Endodermal cell (in vitro differentiated cells): ENCODE data around the gene TMEM60. TPM values are rescaled to one million over a fixed set of nuclear protein-coding genes. Genes with fewer than 3 reads are reported as not detected.

ENCODE experiments used
- DNase-seq: peaks from one replicate; pipeline ENCODE4 v3.0.0-alpha.2; 2017
- H3K27ac ChIP-seq: 2 replicates; pipeline ENCODE4 v1.5.1; 2013; ENCODE audit warnings: mild to moderate bottlenecking, low read depth, low read length, moderate library complexity
- H3K27me3 ChIP-seq: 2 replicates; pipeline ENCODE4 v1.6.1; 2013; ENCODE audit warnings: mild to moderate bottlenecking, low read length, moderate library complexity; ENCODE audit not compliant: insufficient read depth, control insufficient read depth, poor library complexity, severe bottlenecking
- H3K36me3 ChIP-seq: 2 replicates; pipeline ENCODE4 v1.7.0; 2013; ENCODE audit warnings: mild to moderate bottlenecking, low read length, moderate library complexity; ENCODE audit not compliant: control insufficient read depth, insufficient read depth
- H3K4me1 ChIP-seq: one replicate; pipeline ENCODE4 v1.7.0; 2013; ENCODE audit warnings: low read length; ENCODE audit not compliant: control insufficient read depth, insufficient read depth
- H3K4me3 ChIP-seq: 2 replicates; pipeline ENCODE4 v1.5.1; 2013; ENCODE audit warnings: mild to moderate bottlenecking, low read length, moderate library complexity
- H3K9ac ChIP-seq: 2 replicates; pipeline ENCODE4 v1.6.1; 2013; ENCODE audit warnings: mild to moderate bottlenecking, low read length, moderate library complexity; ENCODE audit not compliant: poor library complexity, severe bottlenecking; ENCODE audit errors: extremely low read depth
- H3K9me3 ChIP-seq: 2 replicates; pipeline ENCODE4 v1.6.1; 2013; ENCODE audit warnings: mild to moderate bottlenecking, low read length, moderate library complexity; ENCODE audit not compliant: control insufficient read depth
- H3K27ac Mint-ChIP-seq: 2 replicates; pipeline ENCODE4 v1.8.0; 2020; ENCODE audit warnings: mixed read lengths
- H3K27me3 Mint-ChIP-seq: 2 replicates; pipeline ENCODE4 v1.8.0; 2021; ENCODE audit warnings: mild to moderate bottlenecking, mixed read lengths; ENCODE audit not compliant: insufficient read depth
- H3K36me3 Mint-ChIP-seq: 2 replicates; pipeline ENCODE4 v1.8.0; 2020; ENCODE audit warnings: low read depth, mixed read lengths
- H3K4me1 Mint-ChIP-seq: 2 replicates; pipeline ENCODE4 v1.8.0; 2020; ENCODE audit warnings: mixed read lengths
- H3K4me3 Mint-ChIP-seq: 2 replicates; pipeline ENCODE4 v1.8.0; 2020; ENCODE audit warnings: mild to moderate bottlenecking, moderate library complexity, mixed read lengths
- H3K9me3 Mint-ChIP-seq: 2 replicates; pipeline ENCODE4 v1.8.0; 2020; ENCODE audit warnings: mild to moderate bottlenecking, mixed read lengths
- CTCF ChIP-seq: fragments of 200-600 bp; sonication (generic); conservative IDR thresholded peaks from 2 replicates; pipeline ENCODE4 v1.5.0; 2021; ENCODE audit warnings: antibody characterized with exemption, mild to moderate bottlenecking
- WGBS, 2 experiments: methylation state at CpG; one replicate each; pipeline versions ENCODE4 v1.1.5 to v1.1.7; 2013; ENCODE audit warnings: missing lambda C conversion rate in 2 of 2, mixed read lengths in 1 of 2; ENCODE audit not compliant: insufficient coverage in 1 of 2, insufficient read length in 1 of 2; 5-methylcytosine and 5-hydroxymethylcytosine counted together
- total RNA-seq, 2 donors: library from RNA; stranded (reverse); fragmentation: NEBNext Ultra II Directional in 1 of 2; extraction: Animal tissue kit (Norgen Biotek cat#: 25700) in 1 of 2; gene quantifications; 2 replicates in 1 of 2; 3 replicates in 1 of 2; pipeline ENCODE4 v1.2.1, GENCODE V29; 2021

Gene TMEM60
- total RNA-seq, 2 donors from 2014 or later = 20.0 to 32.2 TPM

- H3K9me3 ChIP-seq = peaks cover 16% of the 10 kb centered on the region
- Mint-ChIP-seq H3K4me3 (no peak overlapping the region), H3K27ac (no peak overlapping the region)
Observed at GRCh38 chr7:77811516-77812289, 13.5 kb upstream of the TMEM60 start.

GRCh38 chr7:77808517-77808916 is 10.3 kb upstream of the TMEM60 start:
- WGBS, 2 experiments = 91% methylated on average over 1 of the region's 1 CpG; no CpG with 5 or more reads in 1 of the 2 experiments
- Mint-ChIP-seq H3K4me1 (peaks cover 4% of the 10 kb centered on the region), H3K36me3 (peaks cover 10% of the 10 kb centered on the region), H3K27ac (no peak overlapping the region), H3K9me3 (peaks cover 30% of the 10 kb centered on the region), H3K27me3 (no peaks in the 10 kb centered on the region), H3K4me3 (no peak overlapping the region)
- Histone ChIP-seq H3K27ac (no peak overlapping the region), H3K4me1 (no peaks in the 10 kb centered on the region), H3K27me3 (no peaks in the 10 kb centered on the region), H3K9ac (no peak overlapping the region), H3K36me3 (no peaks in the 10 kb centered on the region), H3K4me3 (no peak overlapping the region), H3K9me3 (peaks cover 26% of the 10 kb centered on the region)
- DNase-seq = no peak
- no peak for TF ChIP-seq CTCF

More at GRCh38 chr7:77811516-77812289, 13.5 kb upstream of the TMEM60 start:
- Histone ChIP-seq H3K9ac (no peak overlapping the region), H3K27me3 (no peaks in the 10 kb centered on the region), H3K4me1 (no peaks in the 10 kb centered on the region), H3K4me3 (no peak overlapping the region), H3K27ac (no peak overlapping the region), H3K36me3 (no peaks in the 10 kb centered on the region)
- no peaks in the 10 kb centered on the region for H3K27me3 Mint-ChIP-seq
- no peak for DNase-seq
- peaks cover 4% of the 10 kb centered on the region for H3K36me3 Mint-ChIP-seq
- 98 to 100% methylated on average over 2 of the region's 2 CpGs for WGBS, 2 experiments
- peaks cover 4% of the 10 kb centered on the region for H3K4me1 Mint-ChIP-seq
- H3K9me3 Mint-ChIP-seq = peaks cover 22% of the 10 kb centered on the region
- TF ChIP-seq CTCF = no peak

GRCh38 chr7:77806425-77806824 is 8.2 kb upstream of the TMEM60 start:
- Mint-ChIP-seq H3K4me1 (no peaks in the 10 kb centered on the region), H3K27me3 (no peaks in the 10 kb centered on the region), H3K9me3 (peaks cover 30% of the 10 kb centered on the region), H3K36me3 (peaks cover 10% of the 10 kb centered on the region), H3K27ac (no peak overlapping the region), H3K4me3 (no peak overlapping the region)
- H3K27ac ChIP-seq = no peak overlapping the region
- no peaks in the 10 kb centered on the region for H3K27me3 ChIP-seq
- no peak for DNase-seq
- H3K4me3 ChIP-seq = no peak overlapping the region
- H3K9me3 ChIP-seq = peaks cover 26% of the 10 kb centered on the region
- H3K4me1 ChIP-seq = no peaks in the 10 kb centered on the region
- WGBS, 2 experiments = 100% methylated on average over 2 of the region's 2 CpGs; no CpG with 5 or more reads in 1 of the 2 experiments
- no peak for TF ChIP-seq CTCF
- H3K9ac ChIP-seq = no peak overlapping the region
- no peaks in the 10 kb centered on the region for H3K36me3 ChIP-seq
